AG04449 (cell line): Measurements from ENCODE around the gene MTO1.
A peak's percentile ranks its signal among the peaks of the same experiment; 100 is the strongest.

Experiments
- CTCF ChIA-PET: fragments of 350-600 bp; formaldehyde crosslinking; extraction: SDS; loops from one replicate; lab custom pipeline; 2021; ENCODE audit warnings: antibody characterized with exemption; lab: Yijun Ruan, JAX
- POLR2A ChIA-PET: fragments of 400-600, 350-600 bp; formaldehyde crosslinking; extraction: SDS; loops from one replicate; lab custom pipeline; 2020; ENCODE audit warnings: antibody characterized with exemption, inconsistent platforms; lab: Yijun Ruan, JAX
- DNase-seq: peaks from one replicate; pipeline ENCODE4 v3.0.0-alpha.2; 2010; ENCODE audit warnings: low read depth, low spot score
- H3K4me3 ChIP-seq: 2 replicates; pipeline ENCODE4 v1.5.1; 2011; ENCODE audit warnings: low read depth, mild to moderate bottlenecking, control low read depth, low read length
- CTCF ChIP-seq: IDR thresholded peaks from one replicate; pipeline ENCODE4 v1.5.1; 2011; ENCODE audit warnings: mild to moderate bottlenecking, moderate library complexity, low read length, control low read depth, inconsistent platforms; ENCODE audit not compliant: insufficient read depth; ENCODE audit errors: missing control alignments

MTO1 gene, protein sequence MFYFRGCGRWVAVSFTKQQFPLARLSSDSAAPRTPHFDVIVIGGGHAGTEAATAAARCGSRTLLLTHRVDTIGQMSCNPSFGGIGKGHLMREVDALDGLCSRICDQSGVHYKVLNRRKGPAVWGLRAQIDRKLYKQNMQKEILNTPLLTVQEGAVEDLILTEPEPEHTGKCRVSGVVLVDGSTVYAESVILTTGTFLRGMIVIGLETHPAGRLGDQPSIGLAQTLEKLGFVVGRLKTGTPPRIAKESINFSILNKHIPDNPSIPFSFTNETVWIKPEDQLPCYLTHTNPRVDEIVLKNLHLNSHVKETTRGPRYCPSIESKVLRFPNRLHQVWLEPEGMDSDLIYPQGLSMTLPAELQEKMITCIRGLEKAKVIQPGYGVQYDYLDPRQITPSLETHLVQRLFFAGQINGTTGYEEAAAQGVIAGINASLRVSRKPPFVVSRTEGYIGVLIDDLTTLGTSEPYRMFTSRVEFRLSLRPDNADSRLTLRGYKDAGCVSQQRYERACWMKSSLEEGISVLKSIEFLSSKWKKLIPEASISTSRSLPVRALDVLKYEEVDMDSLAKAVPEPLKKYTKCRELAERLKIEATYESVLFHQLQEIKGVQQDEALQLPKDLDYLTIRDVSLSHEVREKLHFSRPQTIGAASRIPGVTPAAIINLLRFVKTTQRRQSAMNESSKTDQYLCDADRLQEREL

DNA sequence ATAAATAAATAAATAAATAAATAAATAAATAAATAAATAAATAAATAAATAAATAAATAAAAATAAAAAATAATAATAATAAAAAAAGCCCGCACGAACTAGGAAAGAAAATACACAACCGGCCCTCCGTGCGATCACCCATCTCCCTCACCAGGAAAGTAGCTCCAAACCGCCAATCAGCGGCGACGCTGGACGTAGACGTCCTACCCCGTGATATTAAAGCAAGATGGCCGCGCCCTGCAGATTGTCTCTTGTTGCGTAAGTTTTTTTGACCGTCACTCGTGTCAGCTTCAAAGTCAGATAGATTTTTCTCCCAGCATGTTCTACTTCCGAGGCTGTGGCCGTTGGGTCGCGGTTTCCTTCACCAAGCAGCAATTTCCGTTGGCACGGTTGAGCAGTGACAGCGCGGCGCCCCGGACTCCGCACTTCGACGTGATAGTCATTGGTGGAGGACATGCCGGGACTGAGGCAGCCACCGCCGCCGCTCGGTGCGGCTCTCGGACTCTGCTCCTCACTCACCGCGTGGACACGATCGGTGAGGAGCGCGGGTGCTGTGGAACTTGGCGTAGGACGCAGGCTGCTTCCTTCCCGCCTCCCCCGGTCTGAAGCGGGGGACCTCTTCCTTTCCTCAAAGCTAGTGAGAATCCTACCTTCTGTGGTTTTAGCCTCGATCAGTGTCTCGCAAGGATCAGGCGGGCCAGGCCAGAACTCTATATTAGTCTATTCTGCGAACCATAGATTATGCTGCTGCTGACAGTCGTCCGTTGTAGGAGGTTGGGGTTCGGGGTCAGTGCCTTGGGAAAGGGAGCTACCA lies at the start of gene MTO1:
TSS of gene MTO1 (plus strand) at position 201 of the 814 bp plus-strand sequence. CDS start at position 319, 118 bp downstream.
- TF ChIP-seq CTCF: no peak
- H3K4me3 ChIP-seq: peak within 1 kb of the TSS; percentile 88
- peak; percentile 54 for DNase-seq
- ChIA-PET CTCF (interaction anchor here (0.7 to 1.8 kb wide), 8 partner anchors 11 to 1749 kb away, joined by 3 to 6 read pairs (median 4); no protein-coding TSS in a partner anchor), POLR2A (interaction anchor here (0.6 to 1.9 kb wide), 5 partner anchors 10 to 226 kb away, joined by 3 to 10 read pairs (median 5); partner anchors contain the start of genes CGAS and EEF1A1)

- DNase-seq: no peak
- ChIA-PET CTCF (no interaction called here), POLR2A (no interaction called here)
- TF ChIP-seq CTCF: no peak
- H3K4me3 ChIP-seq: no peak overlapping the region
These were observed 48.4 kb upstream of the MTO1 start for GRCh38 chr6:73413102-73413501.

DNA sequence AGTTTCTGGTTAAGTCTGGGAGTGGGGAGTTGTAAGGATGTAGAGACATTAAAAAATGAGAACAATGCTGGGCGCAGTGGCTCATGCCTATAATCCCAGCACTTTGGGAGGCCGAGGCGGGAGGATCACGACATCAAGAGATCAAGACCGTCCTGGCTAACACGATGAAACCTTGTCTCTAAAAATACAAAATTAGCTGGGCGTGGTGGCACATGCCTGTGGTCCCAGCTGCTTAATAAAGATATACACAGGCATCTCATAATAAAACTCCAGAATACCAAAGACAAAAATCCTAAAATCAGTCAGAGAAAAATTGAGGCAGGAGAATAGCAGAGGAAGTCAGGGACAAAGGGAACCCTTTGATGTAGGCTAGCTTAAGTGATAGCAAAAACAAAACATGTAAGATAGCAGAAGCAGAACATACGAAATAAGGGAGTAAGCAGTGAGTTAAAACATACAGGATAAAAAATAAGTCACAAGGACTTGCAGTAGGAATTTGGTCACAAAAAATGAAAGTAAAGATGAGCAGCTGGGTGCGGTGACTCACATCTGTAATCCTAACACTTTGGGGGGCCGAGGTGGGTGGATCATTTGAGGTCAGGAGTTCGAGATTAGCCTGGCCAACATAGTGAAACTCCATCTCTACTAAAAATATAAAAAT lies 43.3 kb upstream of the MTO1 start:
- CTCF ChIA-PET: interaction anchor here (1.4 to 1.5 kb wide), 2 partner anchors 12 to 29 kb away, joined by 3 to 4 read pairs; no protein-coding TSS in a partner anchor
- TF ChIP-seq CTCF: no peak
- no peak overlapping the region for H3K4me3 ChIP-seq
- no peak for DNase-seq
- POLR2A ChIA-PET: no interaction called here

GRCh38 chr6:73421534-73421933 lies 40.0 kb upstream of the MTO1 start:
- ChIA-PET CTCF (interaction anchor here (1.0 kb wide), 1 partner anchor 312 kb away, joined by 3 read pairs; no protein-coding TSS in a partner anchor), POLR2A (no interaction called here)
- no peak for TF ChIP-seq CTCF
- DNase-seq: no peak
- no peak overlapping the region for H3K4me3 ChIP-seq

DNA sequence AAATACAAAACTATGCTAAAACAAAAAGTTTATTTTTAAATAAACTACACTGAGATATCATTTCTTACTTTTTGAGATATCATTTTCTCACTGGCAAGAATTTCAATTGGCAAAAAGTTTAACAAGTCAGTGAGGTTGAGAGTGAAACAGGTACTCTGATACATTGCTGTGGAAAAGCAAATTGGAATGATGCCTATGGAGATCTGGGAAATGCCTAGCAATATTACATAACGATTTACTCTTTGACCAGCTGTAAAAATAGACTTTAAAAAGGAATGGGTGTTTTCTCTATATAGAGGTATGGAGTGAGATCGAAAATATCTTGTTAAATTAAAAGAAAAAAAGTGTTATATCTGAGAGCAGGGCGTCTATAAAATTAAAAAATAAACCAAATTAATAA lies 26.3 kb upstream of the MTO1 start:
- TF ChIP-seq CTCF: no peak
- ChIA-PET POLR2A (no interaction called here), CTCF (interaction anchor here (1.1 to 1.8 kb wide), 3 partner anchors 26 to 46 kb away, joined by 3 to 4 read pairs (median 3); partner anchors contain the start of gene MTO1)
- no peak for DNase-seq
- no peak overlapping the region for H3K4me3 ChIP-seq
